NCI-H226 (cell line): ENCODE data around the gene ELF4.

Experiments used
- DNase-seq: peaks from one replicate; pipeline ENCODE4 v3.0.0-alpha.2; 2015

Gene ELF4

GRCh38 chrX:130083107-130083490, 27.2 kb downstream of the ELF4 start:
- no peak for DNase-seq

- no peak for DNase-seq
Observed at GRCh38 chrX:130082244-130083106, 27.8 kb downstream of the ELF4 start.

GRCh38 chrX:130081421-130082045, 28.8 kb downstream of the ELF4 start:
- no peak for DNase-seq

- DNase-seq = no peak
Observed at GRCh38 chrX:130080791-130081367, 29.4 kb downstream of the ELF4 start.

- DNase-seq = peak; percentile 28
Observed at GRCh38 chrX:130079824-130080406, 30.4 kb downstream of the ELF4 start.

- no peak for DNase-seq
Observed at GRCh38 chrX:130075777-130076176, 34.5 kb downstream of the ELF4 start.

- no peak for DNase-seq
Observed at GRCh38 chrX:130072345-130072740, 38.0 kb downstream of the ELF4 start.

- DNase-seq = no peak
Observed at GRCh38 chrX:130071611-130072344, 38.5 kb downstream of the ELF4 start.

- no peak for DNase-seq
Observed at GRCh38 chrX:130066975-130067615, 43.2 kb downstream of the ELF4 start.

GRCh38 chrX:130060122-130061069, 49.9 kb downstream of the ELF4 start:
- DNase-seq = peak; percentile 39

GRCh38 chrX:130058652-130059051, 51.6 kb downstream of the ELF4 start:
- no peak for DNase-seq

- DNase-seq = no peak
Observed at GRCh38 chrX:130057209-130057608, 53.1 kb downstream of the ELF4 start.

- no peak for DNase-seq
Observed at GRCh38 chrX:130055899-130056298, 54.4 kb downstream of the ELF4 start.

GRCh38 chrX:130055103-130055502, 55.2 kb downstream of the ELF4 start:
- peak; percentile 19 for DNase-seq

- DNase-seq = no peak
Observed at GRCh38 chrX:130053236-130053635, 57.1 kb downstream of the ELF4 start.

- no peak for DNase-seq
Observed at GRCh38 chrX:130051176-130051845, 59.0 kb downstream of the ELF4 start.

GRCh38 chrX:130049821-130050220, 60.5 kb downstream of the ELF4 start:
- no peak for DNase-seq

GRCh38 chrX:130048686-130049222, 61.5 kb downstream of the ELF4 start:
- no peak for DNase-seq

- no peak for DNase-seq
Observed at GRCh38 chrX:130047416-130047815, 62.9 kb downstream of the ELF4 start.

- DNase-seq = no peak
Observed at GRCh38 chrX:130039847-130040246, 70.5 kb downstream of the ELF4 start.
